GM23248 (cell line): ENCODE results near the gene ACTA2. TPM values are rescaled to one million over a fixed set of nuclear protein-coding genes. Genes with fewer than 3 reads are reported as not detected.

ENCODE experiments used
- DNase-seq: peaks from one replicate; pipeline ENCODE4 v3.0.0-alpha.2; 2015
- H2AFZ ChIP-seq: fragments of 200-600 bp; sonication (generic); 2 replicates; pipeline ENCODE4 v1.6.1; 2016; ENCODE audit warnings: antibody characterized with exemption
- H3F3A ChIP-seq: fragments of 200-600 bp; sonication (generic); 2 replicates; pipeline ENCODE4 v1.6.1; 2016; ENCODE audit warnings: mild to moderate bottlenecking, antibody characterized with exemption, mixed run types; ENCODE audit not compliant: insufficient read depth
- H3K27ac ChIP-seq: fragments of 200-600 bp; sonication (generic); 2 replicates; pipeline ENCODE4 v1.5.1; 2016; ENCODE audit warnings: mild to moderate bottlenecking
- H3K27me3 ChIP-seq: fragments of 200-600 bp; sonication (generic); replicated peaks from 2 replicates; pipeline ENCODE4 v1.6.1; 2016; ENCODE audit warnings: mild to moderate bottlenecking; ENCODE audit not compliant: insufficient read depth
- H3K36me3 ChIP-seq: fragments of 200-600 bp; sonication (generic); 2 replicates; pipeline ENCODE4 v1.6.1; 2016; ENCODE audit warnings: low read depth, mild to moderate bottlenecking
- H3K4me1 ChIP-seq: fragments of 200-600 bp; sonication (generic); 2 replicates; pipeline ENCODE4 v1.6.1; 2016; ENCODE audit warnings: mild to moderate bottlenecking; ENCODE audit not compliant: insufficient read depth
- H3K4me2 ChIP-seq: fragments of 200-600 bp; sonication (generic); one replicate; pipeline ENCODE4 v1.6.1; 2016; ENCODE audit warnings: mild to moderate bottlenecking; ENCODE audit not compliant: unreplicated experiment
- H3K4me3 ChIP-seq: fragments of 200-600 bp; sonication (generic); 2 replicates; pipeline ENCODE4 v1.5.1; 2016; ENCODE audit warnings: mild to moderate bottlenecking
- H3K79me2 ChIP-seq: fragments of 200-600 bp; sonication (generic); 2 replicates; pipeline ENCODE4 v1.6.1; 2016; ENCODE audit warnings: mild to moderate bottlenecking; ENCODE audit not compliant: insufficient read depth
- H3K9ac ChIP-seq: fragments of 200-600 bp; sonication (generic); 2 replicates; pipeline ENCODE4 v1.6.1; 2016; ENCODE audit warnings: mild to moderate bottlenecking
- H3K9me2 ChIP-seq: fragments of 200-600 bp; sonication (generic); 2 replicates; pipeline ENCODE4 v1.6.1; 2016; ENCODE audit warnings: mixed run types, mild to moderate bottlenecking, moderate library complexity; ENCODE audit not compliant: insufficient read depth
- H3K9me3 ChIP-seq: fragments of 200-600 bp; sonication (generic); one replicate; pipeline ENCODE4 v1.6.1; 2017; ENCODE audit warnings: low read depth
- H4K20me1 ChIP-seq: fragments of 200-600 bp; sonication (generic); 2 replicates; pipeline ENCODE4 v1.6.0; 2016; ENCODE audit not compliant: insufficient read depth
- EZH2 ChIP-seq: fragments of 200-600 bp; sonication (generic); IDR thresholded peaks from 2 replicates; pipeline ENCODE4 v1.6.1; 2018; ENCODE audit warnings: antibody characterized with exemption, mild to moderate bottlenecking; ENCODE audit not compliant: insufficient read depth, poor library complexity, severe bottlenecking
- EZH2phosphoT487 ChIP-seq: fragments of 200-600 bp; sonication (generic); IDR thresholded peaks from 2 replicates; pipeline ENCODE4 v1.6.1; 2018; ENCODE audit warnings: antibody characterized with exemption, moderate library complexity, mild to moderate bottlenecking, low read depth; ENCODE audit not compliant: insufficient read depth
- WGBS, 2 experiments: methylation state at CpG; one replicate each; pipeline ENCODE4 v1.1.6; 2015 to 2017; ENCODE audit warnings: low lambda C conversion rate in 2 of 2, low coverage in 1 of 2; ENCODE audit errors: missing lambda C conversion rate in 2 of 2; 5-methylcytosine and 5-hydroxymethylcytosine counted together
- in situ Hi-C: fragments of 300-500 bp; cut with MboI; formaldehyde crosslinking; loops from 2 replicates; pipeline ENCODE4 v1.15.0; 2020
- polyA plus RNA-seq: library from polyadenylated mRNA; unstranded; fragments of >200 nt; fragmentation: Nextera tagmentation; extraction: Ambion mirVana; gene quantifications from 2 replicates; pipeline ENCODE4 v1.2.1, GENCODE V29; 2016
- total RNA-seq: library from RNA; depleted of rRNA; stranded (reverse); fragments of >200 nt; shearing (Covaris generic); gene quantifications from 2 replicates; pipeline ENCODE4 v1.2.3, GENCODE V29; 2014

Gene ACTA2
- total and polyA plus RNA-seq, 2 experiments from 2014 or later, result 161 to 249 TPM

DNA sequence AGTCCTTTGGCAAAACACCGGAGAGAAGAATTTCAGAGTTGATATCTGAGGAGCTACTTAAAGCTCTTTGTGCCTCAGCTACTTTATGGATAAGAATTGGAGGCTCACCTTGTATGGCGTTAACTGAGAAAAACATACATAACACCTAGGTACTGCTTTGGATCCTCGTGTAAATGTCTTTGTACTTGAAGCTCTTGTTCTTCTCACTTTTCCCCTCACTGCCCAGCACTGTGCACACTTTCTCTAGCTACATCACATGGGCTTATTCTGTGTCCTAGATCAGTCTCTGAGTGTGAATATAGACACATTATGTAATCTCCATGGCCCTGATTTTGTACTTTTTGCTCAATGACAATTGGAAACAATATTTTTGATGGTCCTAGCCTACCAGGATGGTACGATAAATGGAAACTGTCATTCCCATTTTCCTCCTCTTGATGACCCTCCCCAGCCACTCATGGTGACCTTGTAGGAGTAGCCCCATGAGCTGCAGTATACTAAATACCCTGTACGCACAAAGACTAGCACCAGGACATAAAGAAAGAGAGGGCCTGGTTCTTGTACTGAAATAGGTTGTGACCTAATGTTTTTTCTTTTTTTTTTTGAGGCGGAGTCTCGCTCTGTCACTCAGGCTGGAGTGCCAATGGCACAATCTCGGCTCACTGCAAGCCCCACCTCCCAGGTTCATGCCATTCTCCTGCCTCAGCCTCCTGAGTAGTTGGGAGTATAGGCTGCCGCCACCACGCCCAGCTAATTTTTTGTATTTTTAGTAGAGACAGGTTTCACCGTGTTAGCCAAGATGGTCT lies 50.4 kb downstream of the ACTA2 start:
- no peak overlapping the region for H2AFZ ChIP-seq
- TF ChIP-seq EZH2phosphoT487, result no peak
- no peak for TF ChIP-seq EZH2
- no peaks in the 10 kb centered on the region for H4K20me1 ChIP-seq
- no peak overlapping the region for H3K9ac ChIP-seq
- H3K27me3 ChIP-seq, result no peaks in the 10 kb centered on the region
- in situ Hi-C loops, result no loop called here
- peaks cover 33% of the 10 kb centered on the region for H3K36me3 ChIP-seq
- H3K27ac ChIP-seq, result peak overlapping the region; percentile 9; the same call in 1 of the 2 replicates
- H3K4me1 ChIP-seq, result peaks cover 32% of the 10 kb centered on the region
- peaks cover 32% of the 10 kb centered on the region for H3K79me2 ChIP-seq
- 89 to 90% methylated on average over 11 of the region's 11 CpGs for WGBS, 2 experiments
- no peaks in the 10 kb centered on the region for H3K9me2 ChIP-seq
- peak overlapping the region; percentile 57 for H3K4me2 ChIP-seq
- H3K9me3 ChIP-seq, result no peaks in the 10 kb centered on the region
- H3K4me3 ChIP-seq, result no peak overlapping the region
- DNase-seq, result no peak
- peaks cover 33% of the 10 kb centered on the region for H3F3A ChIP-seq

DNA sequence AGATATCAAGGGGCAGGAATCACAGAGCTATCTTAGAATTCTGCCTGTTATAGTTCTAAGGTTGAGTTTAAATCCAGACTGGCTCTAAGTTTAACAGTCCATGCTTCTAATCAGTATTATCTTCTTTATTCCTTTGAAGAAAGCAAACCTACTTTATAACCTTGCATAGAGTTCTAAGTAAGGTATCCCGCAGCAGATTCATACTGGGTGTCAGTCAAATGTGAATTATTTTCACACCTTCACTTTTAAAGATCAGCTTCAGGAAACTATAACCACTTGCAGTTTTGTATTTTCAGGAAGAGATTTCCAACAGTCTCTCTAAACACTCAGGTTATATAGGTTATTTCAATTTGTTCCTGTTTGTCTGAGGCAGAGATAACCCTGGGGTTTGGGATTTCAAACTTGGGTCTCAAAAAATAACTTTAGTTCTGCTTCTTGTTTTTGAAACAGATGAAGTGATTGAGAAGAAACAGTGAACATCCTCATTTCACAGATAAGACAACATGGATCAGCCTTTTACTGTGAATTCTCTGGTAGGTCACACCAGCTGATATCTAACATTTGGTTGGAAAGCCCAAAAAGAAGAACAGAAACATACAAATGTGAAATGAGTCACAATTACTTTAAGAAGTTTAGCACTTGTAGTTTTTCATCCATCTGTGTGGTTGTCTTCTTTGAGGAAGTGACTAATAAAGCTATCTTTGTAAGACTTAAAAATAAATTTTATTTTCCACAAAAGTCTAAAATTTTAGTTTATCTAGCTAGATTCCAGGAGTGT lies 51.2 kb downstream of the ACTA2 start:
- peaks cover 40% of the 10 kb centered on the region for H3K4me1 ChIP-seq
- peaks cover 35% of the 10 kb centered on the region for H3K79me2 ChIP-seq
- DNase-seq, result peak; percentile 69
- H3K27ac ChIP-seq, result peak overlapping the region; percentile 9; the same call in 1 of the 2 replicates
- H3K9me3 ChIP-seq, result no peaks in the 10 kb centered on the region
- H3F3A ChIP-seq, result peaks cover 35% of the 10 kb centered on the region
- no peak overlapping the region for H3K9ac ChIP-seq
- TF ChIP-seq EZH2phosphoT487, result no peak
- TF ChIP-seq EZH2, result no peak
- H4K20me1 ChIP-seq, result no peaks in the 10 kb centered on the region
- H2AFZ ChIP-seq, result no peak overlapping the region
- H3K4me2 ChIP-seq, result peak overlapping the region; percentile 57
- peaks cover 33% of the 10 kb centered on the region for H3K36me3 ChIP-seq
- in situ Hi-C loops, result no loop called here
- H3K27me3 ChIP-seq, result no peaks in the 10 kb centered on the region
- no peaks in the 10 kb centered on the region for H3K9me2 ChIP-seq
- H3K4me3 ChIP-seq, result no peak overlapping the region
- WGBS, 2 experiments, result 100% methylated on average over 1 of the region's 1 CpG

DNA sequence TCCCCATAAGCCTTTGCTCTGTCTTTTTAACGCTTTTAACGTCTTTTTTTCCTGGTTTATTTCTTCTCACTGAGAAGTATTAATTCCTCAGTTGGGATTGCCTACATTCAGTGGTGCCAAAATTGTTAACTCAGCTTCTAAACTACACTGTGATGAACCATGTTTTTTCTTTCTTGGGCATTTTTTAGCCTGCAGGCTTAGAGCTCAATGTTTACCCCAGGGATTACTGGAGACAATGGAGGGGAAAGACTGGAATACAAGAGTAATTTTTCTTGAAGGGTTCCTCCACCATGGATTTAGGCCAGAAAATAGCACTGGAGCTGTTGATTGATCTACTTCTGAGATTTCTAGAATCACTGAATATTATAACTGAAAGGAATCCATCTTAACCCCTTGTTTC lies 52.7 kb downstream of the ACTA2 start:
- H3K4me1 ChIP-seq, result peaks cover 55% of the 10 kb centered on the region

DNA sequence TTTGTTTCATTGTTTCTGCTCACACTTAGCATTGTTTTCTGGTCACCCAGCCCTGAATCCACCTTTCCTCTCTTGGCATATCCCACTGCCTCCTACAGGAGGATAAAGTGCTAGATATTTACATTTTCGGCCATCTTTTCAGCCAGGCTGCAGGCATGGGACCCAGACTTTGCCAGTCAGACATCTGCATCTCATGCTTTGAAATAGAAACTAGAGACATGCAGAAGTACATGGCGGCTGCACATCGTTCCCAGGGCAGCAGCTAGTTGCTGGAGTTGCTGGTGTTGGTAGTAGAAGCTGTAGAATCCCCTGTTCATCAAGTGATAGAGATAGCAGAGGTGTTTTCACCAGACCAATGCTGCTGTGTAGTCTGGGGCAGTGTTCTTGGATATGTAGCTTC lies 53.8 kb downstream of the ACTA2 start:
- 95 to 100% methylated on average over 3 of the region's 3 CpGs for WGBS, 2 experiments
- peaks cover 50% of the 10 kb centered on the region for H3K79me2 ChIP-seq
- H3K4me1 ChIP-seq, result peaks cover 65% of the 10 kb centered on the region
- H3K27ac ChIP-seq, result no peak overlapping the region
- DNase-seq, result no peak
- in situ Hi-C loops, result no loop called here
- TF ChIP-seq EZH2 (no peak), EZH2phosphoT487 (no peak)
- no peaks in the 10 kb centered on the region for H4K20me1 ChIP-seq
- no peak overlapping the region for H3K4me2 ChIP-seq
- peaks cover 14% of the 10 kb centered on the region for H3K36me3 ChIP-seq
- H3F3A ChIP-seq, result peaks cover 43% of the 10 kb centered on the region
- no peak overlapping the region for H2AFZ ChIP-seq
- no peak overlapping the region for H3K9ac ChIP-seq
- H3K9me3 ChIP-seq, result no peaks in the 10 kb centered on the region
- no peaks in the 10 kb centered on the region for H3K27me3 ChIP-seq
- H3K9me2 ChIP-seq, result no peaks in the 10 kb centered on the region
- H3K4me3 ChIP-seq, result no peak overlapping the region

More for the DNA sequence above, 52.7 kb downstream of the ACTA2 start:
- DNase-seq, result no peak
- Histone ChIP-seq H3K4me2 (no peak overlapping the region), H3K9me2 (no peaks in the 10 kb centered on the region), H2AFZ (no peak overlapping the region), H3K9ac (no peak overlapping the region), H3K27me3 (no peaks in the 10 kb centered on the region), H3F3A (peaks cover 35% of the 10 kb centered on the region), H3K79me2 (peaks cover 50% of the 10 kb centered on the region), H3K4me3 (no peak overlapping the region), H3K36me3 (peaks cover 22% of the 10 kb centered on the region), H4K20me1 (no peaks in the 10 kb centered on the region), H3K9me3 (no peaks in the 10 kb centered on the region), H3K27ac (no peak overlapping the region)
- in situ Hi-C loops, result no loop called here
- 92 to 99% methylated on average over 2 of the region's 2 CpGs for WGBS, 2 experiments
- no peak for TF ChIP-seq EZH2phosphoT487
- no peak for TF ChIP-seq EZH2
